Measurements from ENCODE around the gene NPB.

GRCh38 chr17:81940538-81941483 lies 38.8 kb downstream of the NPB start:
- TF ChIP-seq POLR2A (IDR thresholded peaks at IDR 0.05): no peak
- TF ChIP-seq, protein P1, sequence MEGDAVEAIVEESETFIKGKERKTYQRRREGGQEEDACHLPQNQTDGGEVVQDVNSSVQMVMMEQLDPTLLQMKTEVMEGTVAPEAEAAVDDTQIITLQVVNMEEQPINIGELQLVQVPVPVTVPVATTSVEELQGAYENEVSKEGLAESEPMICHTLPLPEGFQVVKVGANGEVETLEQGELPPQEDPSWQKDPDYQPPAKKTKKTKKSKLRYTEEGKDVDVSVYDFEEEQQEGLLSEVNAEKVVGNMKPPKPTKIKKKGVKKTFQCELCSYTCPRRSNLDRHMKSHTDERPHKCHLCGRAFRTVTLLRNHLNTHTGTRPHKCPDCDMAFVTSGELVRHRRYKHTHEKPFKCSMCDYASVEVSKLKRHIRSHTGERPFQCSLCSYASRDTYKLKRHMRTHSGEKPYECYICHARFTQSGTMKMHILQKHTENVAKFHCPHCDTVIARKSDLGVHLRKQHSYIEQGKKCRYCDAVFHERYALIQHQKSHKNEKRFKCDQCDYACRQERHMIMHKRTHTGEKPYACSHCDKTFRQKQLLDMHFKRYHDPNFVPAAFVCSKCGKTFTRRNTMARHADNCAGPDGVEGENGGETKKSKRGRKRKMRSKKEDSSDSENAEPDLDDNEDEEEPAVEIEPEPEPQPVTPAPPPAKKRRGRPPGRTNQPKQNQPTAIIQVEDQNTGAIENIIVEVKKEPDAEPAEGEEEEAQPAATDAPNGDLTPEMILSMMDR (IDR thresholded peaks at IDR 0.05): no peak

Measured in heart left ventricle (tissue), 13 donors.